Prostate gland (tissue), 2 donors: ENCODE results near the gene POLR3K.

Experiments used
- POLR2A ChIP-seq: fragments of 450-650 bp; IDR thresholded peaks from one replicate; pipeline ENCODE4 v1.6.1; 2016; ENCODE audit warnings: antibody characterized with exemption, mild to moderate bottlenecking
- POLR2AphosphoS5 ChIP-seq: sonication (generic); formaldehyde crosslinking; IDR thresholded peaks from one replicate; pipeline ENCODE4 v1.6.1; 2017; ENCODE audit warnings: antibody characterized with exemption
- TF ChIP-seq, protein P1 (sequence below), 4 experiments: fragments of 200-600 bp in 2 of 4; fragments of 450-650 bp in 2 of 4; sonication (generic) in 2 of 4; IDR thresholded peaks; 1 replicate in 3 of 4; 2 replicates in 1 of 4; pipeline ENCODE4 v1.5.1; 2016 to 2019; ENCODE audit warnings: antibody characterized with exemption in 4 of 4, mild to moderate bottlenecking in 2 of 4, moderate library complexity in 2 of 4

DNA sequence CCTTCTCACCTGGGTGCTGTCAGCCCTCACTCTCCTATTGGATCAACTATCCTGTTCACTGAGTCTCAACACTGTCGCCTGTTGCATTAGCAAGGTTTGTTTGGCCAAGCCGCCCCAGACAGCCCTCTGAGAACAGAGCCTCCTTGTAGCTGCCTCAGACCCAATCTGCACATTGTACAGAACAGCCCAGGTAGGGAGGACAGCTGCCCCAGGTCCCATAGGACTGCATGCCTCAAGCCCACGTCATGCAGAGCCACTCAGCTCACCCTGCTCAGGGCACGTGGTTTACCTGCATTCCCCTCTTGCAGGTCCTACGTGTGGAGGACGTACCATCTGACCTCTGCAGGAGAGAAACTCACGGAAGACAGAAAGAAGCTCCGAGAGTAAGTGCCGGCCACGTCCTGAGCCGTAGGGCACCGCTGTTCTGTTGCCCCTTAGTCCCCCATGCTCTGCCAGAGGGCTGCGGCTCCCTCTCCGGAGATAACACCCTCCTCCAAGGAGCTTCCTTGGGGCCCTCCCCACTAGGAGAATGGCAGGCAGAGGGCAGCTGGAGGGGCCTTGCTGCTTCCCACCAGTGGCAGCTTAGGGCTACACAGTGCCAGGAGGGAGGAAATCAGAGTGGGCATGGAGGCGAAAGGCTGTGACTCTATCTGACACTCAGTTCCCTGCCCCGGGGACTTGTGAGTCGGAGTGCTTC lies 3.0 kb upstream of the POLR3K start:
- TF ChIP-seq, protein P1, sequence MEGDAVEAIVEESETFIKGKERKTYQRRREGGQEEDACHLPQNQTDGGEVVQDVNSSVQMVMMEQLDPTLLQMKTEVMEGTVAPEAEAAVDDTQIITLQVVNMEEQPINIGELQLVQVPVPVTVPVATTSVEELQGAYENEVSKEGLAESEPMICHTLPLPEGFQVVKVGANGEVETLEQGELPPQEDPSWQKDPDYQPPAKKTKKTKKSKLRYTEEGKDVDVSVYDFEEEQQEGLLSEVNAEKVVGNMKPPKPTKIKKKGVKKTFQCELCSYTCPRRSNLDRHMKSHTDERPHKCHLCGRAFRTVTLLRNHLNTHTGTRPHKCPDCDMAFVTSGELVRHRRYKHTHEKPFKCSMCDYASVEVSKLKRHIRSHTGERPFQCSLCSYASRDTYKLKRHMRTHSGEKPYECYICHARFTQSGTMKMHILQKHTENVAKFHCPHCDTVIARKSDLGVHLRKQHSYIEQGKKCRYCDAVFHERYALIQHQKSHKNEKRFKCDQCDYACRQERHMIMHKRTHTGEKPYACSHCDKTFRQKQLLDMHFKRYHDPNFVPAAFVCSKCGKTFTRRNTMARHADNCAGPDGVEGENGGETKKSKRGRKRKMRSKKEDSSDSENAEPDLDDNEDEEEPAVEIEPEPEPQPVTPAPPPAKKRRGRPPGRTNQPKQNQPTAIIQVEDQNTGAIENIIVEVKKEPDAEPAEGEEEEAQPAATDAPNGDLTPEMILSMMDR (IDR thresholded peaks at IDR 0.05): no peak
- no peak for TF ChIP-seq POLR2A
- no peak for TF ChIP-seq POLR2AphosphoS5
